HFF-Myc (cell line): Measurements from ENCODE around the gene TMCC3.

Source experiments
- DNase-seq: peaks from one replicate; pipeline ENCODE4 v3.0.0-alpha.2; 2011; ENCODE audit warnings: low read depth; ENCODE audit errors: extremely low read depth
- H3K4me3 ChIP-seq: replicated peaks from 2 replicates; pipeline ENCODE4 v1.5.1; 2011; ENCODE audit warnings: low read depth, mild to moderate bottlenecking, control low read depth, low read length
- TF ChIP-seq, protein P1 (sequence below): IDR thresholded peaks from 2 replicates; pipeline ENCODE4 v1.5.1; 2012; ENCODE audit warnings: mild to moderate bottlenecking, low read depth, low read length, control low read depth; ENCODE audit errors: missing control alignments

The TMCC3 gene

GRCh38 chr12:94575024-94575423, 75.3 kb downstream of the TMCC3 start:
- DNase-seq, result no peak
- H3K4me3 ChIP-seq, result no peak overlapping the region
- TF ChIP-seq, protein P1, sequence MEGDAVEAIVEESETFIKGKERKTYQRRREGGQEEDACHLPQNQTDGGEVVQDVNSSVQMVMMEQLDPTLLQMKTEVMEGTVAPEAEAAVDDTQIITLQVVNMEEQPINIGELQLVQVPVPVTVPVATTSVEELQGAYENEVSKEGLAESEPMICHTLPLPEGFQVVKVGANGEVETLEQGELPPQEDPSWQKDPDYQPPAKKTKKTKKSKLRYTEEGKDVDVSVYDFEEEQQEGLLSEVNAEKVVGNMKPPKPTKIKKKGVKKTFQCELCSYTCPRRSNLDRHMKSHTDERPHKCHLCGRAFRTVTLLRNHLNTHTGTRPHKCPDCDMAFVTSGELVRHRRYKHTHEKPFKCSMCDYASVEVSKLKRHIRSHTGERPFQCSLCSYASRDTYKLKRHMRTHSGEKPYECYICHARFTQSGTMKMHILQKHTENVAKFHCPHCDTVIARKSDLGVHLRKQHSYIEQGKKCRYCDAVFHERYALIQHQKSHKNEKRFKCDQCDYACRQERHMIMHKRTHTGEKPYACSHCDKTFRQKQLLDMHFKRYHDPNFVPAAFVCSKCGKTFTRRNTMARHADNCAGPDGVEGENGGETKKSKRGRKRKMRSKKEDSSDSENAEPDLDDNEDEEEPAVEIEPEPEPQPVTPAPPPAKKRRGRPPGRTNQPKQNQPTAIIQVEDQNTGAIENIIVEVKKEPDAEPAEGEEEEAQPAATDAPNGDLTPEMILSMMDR, result no peak

DNA sequence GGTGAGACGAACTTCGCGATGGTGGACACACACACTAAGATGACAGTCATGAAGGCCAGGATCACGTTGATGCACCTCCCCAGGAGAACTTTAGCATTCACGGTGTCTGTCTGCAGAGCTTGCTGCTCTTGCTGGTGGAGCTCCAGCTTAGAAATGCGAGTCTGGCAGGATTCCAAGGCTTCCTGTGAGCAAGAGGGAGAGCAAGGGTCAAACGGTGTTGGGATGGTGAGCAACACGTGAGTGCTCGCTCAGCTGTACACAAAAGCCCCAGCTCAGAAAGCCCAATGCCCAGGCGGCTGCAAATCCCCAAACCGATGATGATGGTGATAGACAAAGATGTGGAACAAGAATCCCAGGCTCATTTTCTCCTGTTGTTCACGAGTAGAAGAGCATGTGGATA, 78.8 kb downstream of the TMCC3 start:
- TF ChIP-seq, protein P1, result no peak
- H3K4me3 ChIP-seq, result no peak overlapping the region
- DNase-seq, result peak; percentile 37

DNA sequence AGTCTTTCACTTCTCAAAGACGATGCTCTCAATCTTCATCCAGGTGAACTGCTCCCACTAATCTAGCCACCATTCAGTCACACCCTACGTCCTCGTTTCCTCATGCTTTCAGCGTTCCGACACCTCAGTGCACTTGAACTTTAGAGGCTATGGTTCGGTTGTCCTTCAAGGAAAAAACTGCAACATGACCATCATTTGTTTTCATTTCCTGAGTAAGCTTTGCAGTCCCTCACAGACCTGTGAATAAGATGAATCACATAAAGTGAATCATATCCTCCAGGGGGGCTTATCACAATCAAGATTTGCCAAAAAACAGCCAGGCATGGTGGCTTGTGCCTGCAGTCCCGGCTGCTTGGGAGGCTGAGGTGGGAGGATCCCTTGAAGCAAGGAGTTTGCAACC, 80.2 kb downstream of the TMCC3 start:
- H3K4me3 ChIP-seq, result no peak overlapping the region
- TF ChIP-seq, protein P1, result no peak
- no peak for DNase-seq

DNA sequence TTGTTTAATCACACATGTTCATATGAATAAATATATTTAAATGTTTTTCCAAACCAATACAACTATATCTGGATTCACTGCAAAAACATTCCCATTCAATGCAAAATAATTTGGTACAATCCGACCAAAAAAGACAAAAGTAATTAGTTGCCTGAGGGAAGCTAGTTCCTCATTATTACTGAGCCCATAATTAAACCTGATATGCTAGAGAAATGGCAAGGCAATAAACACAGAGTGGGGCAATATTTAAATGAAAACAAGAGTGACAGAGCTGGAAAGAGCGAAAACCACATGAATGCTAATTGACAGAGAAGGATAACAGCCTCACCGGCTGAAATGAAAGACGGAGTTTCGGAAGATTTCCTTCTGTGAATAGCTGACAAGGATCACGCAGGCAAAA, 82.6 kb downstream of the TMCC3 start:
- TF ChIP-seq, protein P1, result no peak
- DNase-seq, result no peak
- H3K4me3 ChIP-seq, result no peak overlapping the region

- TF ChIP-seq, protein P1, result no peak
- no peak for DNase-seq
- H3K4me3 ChIP-seq, result no peak overlapping the region
Observed at GRCh38 chr12:94566345-94566744, 84.0 kb downstream of the TMCC3 start.

DNA sequence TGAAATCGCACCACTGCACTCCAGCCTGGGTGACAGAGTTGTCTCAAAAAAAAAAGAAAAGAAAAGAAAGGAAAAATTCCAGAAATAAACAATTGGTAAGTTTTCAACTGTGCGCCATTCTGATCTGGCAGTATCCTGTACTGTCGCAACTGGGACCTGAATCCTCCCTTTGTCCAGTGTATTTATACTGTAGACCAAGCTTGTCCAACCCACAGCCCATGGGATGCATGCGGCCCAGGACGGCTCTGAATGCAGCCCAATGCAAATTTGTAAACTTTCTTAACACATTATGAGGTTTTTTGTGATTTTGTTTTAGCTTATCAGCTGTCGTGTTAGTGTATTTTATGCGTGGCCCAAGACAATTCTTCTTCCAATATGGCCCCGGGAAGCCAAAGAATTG, 84.7 kb downstream of the TMCC3 start:
- no peak overlapping the region for H3K4me3 ChIP-seq
- DNase-seq, result no peak
- TF ChIP-seq, protein P1, result no peak

GRCh38 chr12:94563286-94563685, 87.1 kb downstream of the TMCC3 start:
- no peak overlapping the region for H3K4me3 ChIP-seq
- TF ChIP-seq, protein P1, result no peak
- no peak for DNase-seq
